ENCODE results near the gene KLC3.
"Not testable (repeated sequence)": the region's sequence is repeated elsewhere in the genome, so short reads cannot be mapped to it uniquely, and the experiment has no call there.

The KLC3 gene

GRCh38 chr19:45327404-45328143 is 13.0 kb upstream of the KLC3 start:
- H3K27me3 ChIP-seq (ENCODE audit: control insufficient read depth in 1 of 2, insufficient read depth in 1 of 2, low read length in 2 of 2): peaks cover 20% of the 10 kb centered on the region in 2 experiments
- 86% methylated on average over 10 of the region's 13 CpGs for WGBS
- H3K9ac ChIP-seq (ENCODE audit: low read length): no peak overlapping the region
- H3K14ac ChIP-seq (ENCODE audit: low read length in 2 of 2): no peak overlapping the region
- H3K27ac ChIP-seq (ENCODE audit: low read length, poor library complexity, severe bottlenecking): no peak overlapping the region
- no peak overlapping the region for H3K4ac ChIP-seq (ENCODE audit: low read depth in 1 of 2, low read length in 2 of 2)
- DNase-seq: no peak
- H3K23ac ChIP-seq (ENCODE audit: low read length in 2 of 2): no peak overlapping the region
- no peaks in the 10 kb centered on the region for H3K79me1 ChIP-seq (replicated peaks; ENCODE audit: low read length, poor library complexity, severe bottlenecking)
- H2BK5ac ChIP-seq (ENCODE audit: low read depth, low read length, poor library complexity, severe bottlenecking): no peak overlapping the region
- no peak overlapping the region for H3K4me2 ChIP-seq (ENCODE audit: low read length, poor library complexity, severe bottlenecking)
- no peak overlapping the region for H2BK12ac ChIP-seq (ENCODE audit: low read length in 2 of 2)
- H3K4me1 ChIP-seq (ENCODE audit: control insufficient read depth, insufficient read depth, low read depth, low read length): peaks cover 14% of the 10 kb centered on the region
- no peaks in the 10 kb centered on the region for H3K36me3 ChIP-seq (ENCODE audit: control insufficient read depth in 1 of 2, insufficient read depth in 2 of 2, low read depth in 1 of 2, low read length in 2 of 2)
- H2AK5ac ChIP-seq (ENCODE audit: low read length, severe bottlenecking): no peak overlapping the region
- H3K9me3 ChIP-seq (ENCODE audit: control insufficient read depth, low read length): no peaks in the 10 kb centered on the region
- H3K18ac ChIP-seq (ENCODE audit: low read depth in 1 of 2, low read length in 2 of 2): no peak overlapping the region
- H2AFZ ChIP-seq (ENCODE audit: low read depth, low read length): no peak overlapping the region
- no peak overlapping the region for H3K4me3 ChIP-seq (ENCODE audit: insufficient read depth in 1 of 2, low read depth in 1 of 2, low read length in 2 of 2)
- no peak overlapping the region for H4K91ac ChIP-seq (ENCODE audit: low read length)
- H2BK15ac ChIP-seq (ENCODE audit: low read depth, poor library complexity, severe bottlenecking): no peak overlapping the region
- no peak overlapping the region for H2BK120ac ChIP-seq (ENCODE audit: low read depth, low read length)
- no peak overlapping the region for H4K8ac ChIP-seq (ENCODE audit: low read length)

GRCh38 chr19:45331411-45331810 is 9.1 kb upstream of the KLC3 start:
- Histone ChIP-seq H3K79me1 (replicated peaks; ENCODE audit: low read length, poor library complexity, severe bottlenecking) (no peaks in the 10 kb centered on the region), H3K27ac (ENCODE audit: low read length, poor library complexity, severe bottlenecking) (no peak overlapping the region), H3K14ac (ENCODE audit: low read length in 2 of 2) (no peak overlapping the region), H3K4ac (ENCODE audit: low read depth in 1 of 2, low read length in 2 of 2) (no peak overlapping the region), H2BK120ac (ENCODE audit: low read depth, low read length) (no peak overlapping the region), H2BK5ac (ENCODE audit: low read depth, low read length, poor library complexity, severe bottlenecking) (no peak overlapping the region), H3K36me3 (ENCODE audit: control insufficient read depth in 1 of 2, insufficient read depth in 2 of 2, low read depth in 1 of 2, low read length in 2 of 2) (no peaks in the 10 kb centered on the region), H2BK12ac (ENCODE audit: low read length in 2 of 2) (no peak overlapping the region), H4K91ac (ENCODE audit: low read length) (no peak overlapping the region), H2AK5ac (ENCODE audit: low read length, severe bottlenecking) (no peak overlapping the region), H3K27me3 (ENCODE audit: control insufficient read depth in 1 of 2, insufficient read depth in 1 of 2, low read length in 2 of 2) (no peaks in the 10 kb centered on the region), H3K4me1 (ENCODE audit: control insufficient read depth, insufficient read depth, low read depth, low read length) (peaks cover 2% of the 10 kb centered on the region), H3K18ac (ENCODE audit: low read depth in 1 of 2, low read length in 2 of 2) (no peak overlapping the region), H4K8ac (ENCODE audit: low read length) (no peak overlapping the region), H3K9me3 (ENCODE audit: control insufficient read depth, low read length) (no peaks in the 10 kb centered on the region), H2BK15ac (ENCODE audit: low read depth, poor library complexity, severe bottlenecking) (no peak overlapping the region), H3K23ac (ENCODE audit: low read length in 2 of 2) (no peak overlapping the region), H3K9ac (ENCODE audit: low read length) (no peak overlapping the region), H3K4me2 (ENCODE audit: low read length, poor library complexity, severe bottlenecking) (no peak overlapping the region), H3K4me3 (ENCODE audit: insufficient read depth in 1 of 2, low read depth in 1 of 2, low read length in 2 of 2) (no peak overlapping the region), H2AFZ (ENCODE audit: low read depth, low read length) (no peak overlapping the region)
- WGBS: 79% methylated on average over 7 of the region's 7 CpGs
- no peak for DNase-seq

- H3K79me1 ChIP-seq (replicated peaks; ENCODE audit: low read length, poor library complexity, severe bottlenecking): no peaks in the 10 kb centered on the region
- H3K4me2 ChIP-seq (ENCODE audit: low read length, poor library complexity, severe bottlenecking): no peak overlapping the region
- no peak overlapping the region for H3K9ac ChIP-seq (ENCODE audit: low read length)
- DNase-seq: no peak
- no peak overlapping the region for H4K91ac ChIP-seq (ENCODE audit: low read length)
- H3K4me1 ChIP-seq (ENCODE audit: control insufficient read depth, insufficient read depth, low read depth, low read length): peaks cover 3% of the 10 kb centered on the region
- H3K27me3 ChIP-seq (ENCODE audit: control insufficient read depth in 1 of 2, insufficient read depth in 1 of 2, low read length in 2 of 2): no peaks in the 10 kb centered on the region
- H3K27ac ChIP-seq (ENCODE audit: low read length, poor library complexity, severe bottlenecking): no peak overlapping the region
- H2BK12ac ChIP-seq (ENCODE audit: low read length in 2 of 2): no peak overlapping the region
- no peak overlapping the region for H3K18ac ChIP-seq (ENCODE audit: low read depth in 1 of 2, low read length in 2 of 2)
- no peaks in the 10 kb centered on the region for H3K9me3 ChIP-seq (ENCODE audit: control insufficient read depth, low read length)
- WGBS: 86% methylated on average over 10 of the region's 10 CpGs
- H3K4ac ChIP-seq (ENCODE audit: low read depth in 1 of 2, low read length in 2 of 2): no peak overlapping the region
- no peak overlapping the region for H3K14ac ChIP-seq (ENCODE audit: low read length in 2 of 2)
- no peaks in the 10 kb centered on the region for H3K36me3 ChIP-seq (ENCODE audit: control insufficient read depth in 1 of 2, insufficient read depth in 2 of 2, low read depth in 1 of 2, low read length in 2 of 2)
- no peak overlapping the region for H2BK120ac ChIP-seq (ENCODE audit: low read depth, low read length)
- no peak overlapping the region for H2AK5ac ChIP-seq (ENCODE audit: low read length, severe bottlenecking)
- no peak overlapping the region for H2AFZ ChIP-seq (ENCODE audit: low read depth, low read length)
- no peak overlapping the region for H4K8ac ChIP-seq (ENCODE audit: low read length)
- no peak overlapping the region for H2BK5ac ChIP-seq (ENCODE audit: low read depth, low read length, poor library complexity, severe bottlenecking)
- H2BK15ac ChIP-seq (ENCODE audit: low read depth, poor library complexity, severe bottlenecking): no peak overlapping the region
- no peak overlapping the region for H3K23ac ChIP-seq (ENCODE audit: low read length in 2 of 2)
- no peak overlapping the region for H3K4me3 ChIP-seq (ENCODE audit: insufficient read depth in 1 of 2, low read depth in 1 of 2, low read length in 2 of 2)
Measured at GRCh38 chr19:45333609-45334303, 6.8 kb upstream of the KLC3 start.

- not testable (repeated sequence) for H4K8ac ChIP-seq (ENCODE audit: low read length); H3K18ac ChIP-seq (ENCODE audit: low read depth in 1 of 2, low read length in 2 of 2); H3K4me1 ChIP-seq (ENCODE audit: control insufficient read depth, insufficient read depth, low read depth, low read length); H2AFZ ChIP-seq (ENCODE audit: low read depth, low read length); H2BK5ac ChIP-seq (ENCODE audit: low read depth, low read length, poor library complexity, severe bottlenecking); DNase-seq; H3K36me3 ChIP-seq (ENCODE audit: control insufficient read depth in 1 of 2, insufficient read depth in 2 of 2, low read depth in 1 of 2, low read length in 2 of 2); H3K4ac ChIP-seq (ENCODE audit: low read depth in 1 of 2, low read length in 2 of 2); H2BK15ac ChIP-seq (ENCODE audit: low read depth, poor library complexity, severe bottlenecking); H2BK120ac ChIP-seq (ENCODE audit: low read depth, low read length); H3K27me3 ChIP-seq (ENCODE audit: control insufficient read depth in 1 of 2, insufficient read depth in 1 of 2, low read length in 2 of 2); H4K91ac ChIP-seq (ENCODE audit: low read length); H2AK5ac ChIP-seq (ENCODE audit: low read length, severe bottlenecking); H3K4me2 ChIP-seq (ENCODE audit: low read length, poor library complexity, severe bottlenecking); H3K4me3 ChIP-seq (ENCODE audit: insufficient read depth in 1 of 2, low read depth in 1 of 2, low read length in 2 of 2); H3K27ac ChIP-seq (ENCODE audit: low read length, poor library complexity, severe bottlenecking); H2BK12ac ChIP-seq (ENCODE audit: low read length in 2 of 2); H3K9ac ChIP-seq (ENCODE audit: low read length); H3K79me1 ChIP-seq (replicated peaks; ENCODE audit: low read length, poor library complexity, severe bottlenecking); H3K9me3 ChIP-seq (ENCODE audit: control insufficient read depth, low read length); H3K23ac ChIP-seq (ENCODE audit: low read length in 2 of 2); H3K14ac ChIP-seq (ENCODE audit: low read length in 2 of 2)
- WGBS: 100% methylated on average over 1 of the region's 4 CpGs
Measured at GRCh38 chr19:45334881-45335280, 5.7 kb upstream of the KLC3 start.
